ENCODE results near the gene NNAT. TPM values are rescaled to one million over a fixed set of nuclear protein-coding genes. Genes with fewer than 3 reads are reported as not detected.
A peak's percentile ranks its signal among the peaks of the same experiment; 100 is the strongest.

NNAT gene
- total and polyA plus RNA-seq, 2 of the 8 experiments (the other 6 are each of a cell fraction or from before 2014, with no cell fraction given): 66.8 to 175 TPM

- no peak for TF ChIP-seq SAP30 (IDR thresholded peaks at IDR 0.05; ENCODE audit: insufficient read depth, insufficient replicate concordance, low read length)
- 0 out of 2 replicates have a peak, but pooled peaks have one; percentile 6 for TF ChIP-seq TAF1 (IDR thresholded peaks at IDR 0.05; ENCODE audit: low read depth, low read length)
- TF ChIP-seq CEBPB (IDR thresholded peaks at IDR 0.05; ENCODE audit: low read depth, low read length): no peak
- no peak for TF ChIP-seq CBX5 (IDR thresholded peaks at IDR 0.05; ENCODE audit: low read depth, low read length)
- no peak for TF ChIP-seq JUN (IDR thresholded peaks at IDR 0.05; ENCODE audit: low read depth, low read length)
- no peak for TF ChIP-seq KDM1A (IDR thresholded peaks at IDR 0.05; ENCODE audit: borderline replicate concordance, low read length)
- no peak for TF ChIP-seq CTBP2 (IDR thresholded peaks at IDR 0.05; ENCODE audit: borderline replicate concordance, insufficient read depth, insufficient read length, low read length)
- no peak for TF ChIP-seq GTF2F1 (IDR thresholded peaks at IDR 0.05; ENCODE audit: borderline replicate concordance, low read depth, low read length)
- no peak for TF ChIP-seq MAFK (IDR thresholded peaks at IDR 0.05; ENCODE audit: low read depth, low read length)
- no peak for TF ChIP-seq JUND (IDR thresholded peaks at IDR 0.05; ENCODE audit: low read length)
- TF ChIP-seq GABPA (IDR thresholded peaks at IDR 0.05; ENCODE audit: borderline replicate concordance, insufficient read depth, low read length): no peak
- TF ChIP-seq BRCA1 (IDR thresholded peaks at IDR 0.05; ENCODE audit: low read depth, low read length): no peak
- no peak for TF ChIP-seq NRF1 (IDR thresholded peaks at IDR 0.05; ENCODE audit: low read depth, low read length)
- TF ChIP-seq CTCF (IDR thresholded peaks at IDR 0.05; ENCODE audit: control extremely low read depth in 1 of 3, insufficient read depth in 1 of 3, low read depth in 1 of 3, low read length in 3 of 3): no peak
- no peak for TF ChIP-seq CREB1 (IDR thresholded peaks at IDR 0.05)
- TF ChIP-seq ATF3 (IDR thresholded peaks at IDR 0.05; ENCODE audit: insufficient read depth, low read depth, low read length): no peak
- no peak for TF ChIP-seq TEAD4 (IDR thresholded peaks at IDR 0.05; ENCODE audit: low read depth, low read length)
- TF ChIP-seq RAD21 (IDR thresholded peaks at IDR 0.05 in 1 of 2, conservative IDR thresholded peaks at IDR 0.05 in 1 of 2; ENCODE audit: low read depth in 2 of 2, low read length in 2 of 2): peak in 1 of 2 experiments; percentile 8; a peak in 1 of 4 replicates
- TF ChIP-seq TCF12 (IDR thresholded peaks at IDR 0.05; ENCODE audit: low read depth, low read length): no peak
- no peak for TF ChIP-seq SIN3A (conservative IDR thresholded peaks at IDR 0.05 in 1 of 2, IDR thresholded peaks at IDR 0.05 in 1 of 2; ENCODE audit: low read depth in 1 of 2, low read length in 2 of 2)
Measured at GRCh38 chr20:37519508-37520418, 1.3 kb upstream of the NNAT start (continued).
